SH-SY5Y (cell line): ENCODE results near the gene RERE.

ENCODE experiments used
- GATA2 ChIP-seq: IDR thresholded peaks from 2 replicates; pipeline ENCODE4 v1.6.1; 2011; ENCODE audit warnings: mild to moderate bottlenecking, low read depth, low read length
- GATA3 ChIP-seq: IDR thresholded peaks from 2 replicates; pipeline ENCODE4 v1.6.1; 2011; ENCODE audit warnings: low read depth, mild to moderate bottlenecking, low read length, moderate library complexity

DNA sequence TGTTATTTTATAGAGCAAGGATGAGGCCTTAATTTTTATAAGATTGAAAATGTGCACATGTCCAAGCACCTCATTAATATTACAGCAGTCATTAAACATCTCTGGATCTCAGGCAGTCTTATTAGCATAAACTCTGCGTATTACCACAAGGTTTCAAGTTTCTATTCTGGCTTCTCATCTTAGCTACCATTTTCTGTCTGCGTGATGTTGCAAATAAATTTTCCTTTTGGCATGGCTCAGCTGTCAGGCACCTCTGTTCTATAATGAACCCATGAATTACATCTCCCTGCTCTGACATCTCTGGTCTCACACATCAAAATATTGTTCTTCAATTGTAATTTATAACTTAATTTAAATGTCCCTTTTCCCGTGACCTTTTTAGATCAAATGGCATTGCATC, 343.1 kb downstream of the RERE start:
- TF ChIP-seq GATA2 (no peak), GATA3 (no peak)
